ENCODE data around the gene SGCA. TPM values are rescaled to one million over a fixed set of nuclear protein-coding genes. Genes with fewer than 3 reads are reported as not detected.

The SGCA gene
- total RNA-seq, 1 experiment from 2014 or later: not detected

DNA sequence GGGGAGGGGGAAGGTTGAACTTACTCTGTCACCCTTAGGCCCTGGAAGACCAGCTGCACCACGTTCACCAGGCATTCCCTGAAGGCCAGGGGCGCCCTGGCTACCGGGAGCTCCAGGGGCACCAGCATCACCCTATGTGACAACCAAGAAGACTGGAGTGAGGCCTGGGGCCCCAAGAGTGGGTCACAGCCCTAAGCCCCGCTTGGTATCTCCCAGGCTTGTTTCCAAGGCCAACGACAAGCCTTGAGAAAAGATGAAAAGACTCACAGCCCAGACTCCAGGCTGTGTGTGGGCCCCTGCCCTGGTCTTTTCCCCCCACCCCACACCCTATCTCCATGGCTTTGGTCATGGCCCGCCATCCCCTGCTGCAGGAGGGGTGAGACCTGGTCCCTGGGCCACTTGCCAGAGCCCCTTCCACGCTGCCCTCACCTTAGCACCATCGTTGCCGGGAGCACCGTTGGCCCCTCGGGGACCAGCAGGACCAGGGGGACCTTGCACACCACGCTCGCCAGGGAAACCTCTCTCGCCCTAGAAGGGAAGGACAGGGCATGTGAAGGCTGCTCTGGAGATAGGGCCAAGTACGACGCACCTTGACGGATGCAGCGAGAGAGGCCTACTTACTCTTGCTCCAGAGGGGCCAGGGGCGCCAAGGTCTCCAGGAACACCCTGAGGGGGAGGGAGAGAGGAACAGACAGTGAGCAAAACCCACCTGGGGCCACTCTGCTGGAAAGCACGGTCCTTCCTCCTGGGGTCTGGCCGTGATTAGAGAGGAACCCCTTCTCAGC, 25.7 kb downstream of the SGCA start:
- no peaks in the 10 kb centered on the region for H3K4me1 Mint-ChIP-seq (ENCODE audit: insufficient read depth, unreplicated experiment)
- H3K27me3 Mint-ChIP-seq (ENCODE audit: insufficient read depth, unreplicated experiment): no peaks in the 10 kb centered on the region
- H3K4me3 Mint-ChIP-seq (ENCODE audit: unreplicated experiment): no peak overlapping the region
- no peak overlapping the region for H3K27ac Mint-ChIP-seq (ENCODE audit: low read depth, unreplicated experiment)
- BruUV-seq (replicated peaks): no TSS peak
- H3K36me3 Mint-ChIP-seq (ENCODE audit: insufficient read depth, unreplicated experiment): peaks cover 12% of the 10 kb centered on the region
- TF ChIP-seq CTCF (IDR thresholded peaks at IDR 0.05; ENCODE audit: unreplicated experiment): no peak
- intact Hi-C loops (cut with micrococcal nuclease): no loop called here
- ChIA-PET POLR2A (interaction anchor here (0.9 kb wide), 2 partner anchors 13 kb away, joined by 3 to 4 read pairs; no protein-coding TSS in a partner anchor), CTCF (interaction anchor here (1.0 to 2.7 kb wide), 4 partner anchors 14 to 22 kb away, joined by 4 to 17 read pairs (median 6); no protein-coding TSS in a partner anchor)
- no peak for DNase-seq (ENCODE audit: unreplicated experiment)
- no peaks in the 10 kb centered on the region for H3K9me3 Mint-ChIP-seq (ENCODE audit: unreplicated experiment)

- BruUV-seq (replicated peaks): no TSS peak
- peaks cover 9% of the 10 kb centered on the region for H3K36me3 Mint-ChIP-seq (ENCODE audit: insufficient read depth, unreplicated experiment)
- H3K9me3 Mint-ChIP-seq (ENCODE audit: unreplicated experiment): no peaks in the 10 kb centered on the region
- no peak overlapping the region for H3K27ac Mint-ChIP-seq (ENCODE audit: low read depth, unreplicated experiment)
- no peak overlapping the region for H3K4me3 Mint-ChIP-seq (ENCODE audit: unreplicated experiment)
- DNase-seq (ENCODE audit: unreplicated experiment): no peak
- H3K4me1 Mint-ChIP-seq (ENCODE audit: insufficient read depth, unreplicated experiment): no peaks in the 10 kb centered on the region
- intact Hi-C loops (cut with micrococcal nuclease): no loop called here
- no peaks in the 10 kb centered on the region for H3K27me3 Mint-ChIP-seq (ENCODE audit: insufficient read depth, unreplicated experiment)
- POLR2A ChIA-PET: interaction anchor here (0.9 kb wide), 1 partner anchor 14 kb away, joined by 4 read pairs; no protein-coding TSS in a partner anchor
- no peak for TF ChIP-seq CTCF (IDR thresholded peaks at IDR 0.05; ENCODE audit: unreplicated experiment)
- CTCF ChIA-PET: interaction anchor here (1.9 kb wide), 1 partner anchor 23 kb away, joined by 8 read pairs; no protein-coding TSS in a partner anchor
These were observed 26.4 kb downstream of the SGCA start for GRCh38 chr17:50192144-50192617.

DNA sequence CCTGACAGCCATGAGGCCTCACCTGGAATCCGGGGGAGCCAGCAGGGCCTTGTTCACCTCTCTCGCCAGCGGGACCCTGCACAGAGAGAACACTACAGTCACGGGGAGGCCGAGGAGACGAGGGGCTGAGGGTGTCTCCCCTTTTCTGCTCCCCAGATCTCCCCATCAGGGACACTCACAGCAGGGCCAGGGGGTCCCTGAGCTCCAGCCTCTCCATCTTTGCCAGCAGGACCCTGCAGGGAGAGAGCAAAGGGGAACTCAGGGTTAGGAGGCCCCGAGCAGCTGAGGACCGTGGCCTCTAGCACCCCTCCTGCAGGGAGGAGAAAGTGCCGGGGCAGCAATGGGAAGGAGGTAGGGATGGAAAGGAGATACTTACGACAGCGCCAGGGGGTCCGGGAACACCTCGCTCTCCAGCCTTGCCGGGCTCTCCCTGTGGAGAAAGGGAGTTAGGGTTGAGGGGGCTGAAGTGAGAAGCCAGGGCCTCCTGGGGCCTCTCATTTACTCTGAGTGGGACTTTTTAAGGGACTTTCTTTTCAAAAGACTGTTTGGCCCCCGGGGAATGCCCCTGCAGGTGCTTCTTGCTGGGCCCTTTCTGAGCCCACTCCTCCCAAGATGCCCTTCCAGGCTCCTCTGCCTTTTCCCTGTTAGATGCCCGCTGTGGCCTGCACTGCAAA, 26.9 kb downstream of the SGCA start:
- Mint-ChIP-seq H3K36me3 (ENCODE audit: insufficient read depth, unreplicated experiment) (peaks cover 3% of the 10 kb centered on the region), H3K9me3 (ENCODE audit: unreplicated experiment) (no peaks in the 10 kb centered on the region), H3K4me1 (ENCODE audit: insufficient read depth, unreplicated experiment) (no peaks in the 10 kb centered on the region), H3K27me3 (ENCODE audit: insufficient read depth, unreplicated experiment) (no peaks in the 10 kb centered on the region), H3K4me3 (ENCODE audit: unreplicated experiment) (no peak overlapping the region), H3K27ac (ENCODE audit: low read depth, unreplicated experiment) (no peak overlapping the region)
- ChIA-PET CTCF (interaction anchor here (0.6 to 1.9 kb wide), 2 partner anchors 24 to 195 kb away, joined by 3 to 8 read pairs; no protein-coding TSS in a partner anchor), POLR2A (interaction anchor here (0.9 kb wide), 1 partner anchor 14 kb away, joined by 4 read pairs; no protein-coding TSS in a partner anchor)
- BruUV-seq (replicated peaks): no TSS peak
- no peak for DNase-seq (ENCODE audit: unreplicated experiment)
- intact Hi-C loops (cut with micrococcal nuclease): no loop called here
- TF ChIP-seq CTCF (IDR thresholded peaks at IDR 0.05; ENCODE audit: unreplicated experiment): no peak
